K562 (cell line): ENCODE data around the gene TXNIP.

ENCODE experiments used
- ARNT ChIP-seq, 2 experiments: fragments of 450-650 bp; IDR thresholded peaks; 2 replicates each; pipeline ENCODE4 v1.6.1; 2016; ENCODE audit warnings: mild to moderate bottlenecking in 1 of 2
- ATF3 ChIP-seq, 2 experiments: fragments of 450-650 bp in 1 of 2; sonication (generic) in 1 of 2; formaldehyde crosslinking in 1 of 2; IDR thresholded peaks in 1 of 2; conservative IDR thresholded peaks in 1 of 2; 2 replicates each; pipeline versions ENCODE4 v1.6.1 to v1.8.1; 2016 to 2023; ENCODE audit warnings: mild to moderate bottlenecking in 2 of 2, moderate library complexity in 2 of 2, inconsistent platforms in 1 of 2, missing genetic modification reagents in 1 of 2
- CTCF ChIP-seq, 3 experiments: IDR thresholded peaks in 2 of 3; conservative IDR thresholded peaks in 1 of 3; 2 replicates each; pipeline ENCODE4 v1.5.1; 2011 to 2012; ENCODE audit warnings: low read length in 3 of 3, mild to moderate bottlenecking in 3 of 3, control low read depth in 2 of 3, improper control_type of control experiment in 1 of 3, inconsistent platforms in 1 of 3, low read depth in 1 of 3, mixed read lengths in 1 of 3, moderate library complexity in 1 of 3; ENCODE audit not compliant: insufficient read depth in 2 of 3
- JUN ChIP-seq, 2 experiments: sonication (generic) in 1 of 2; formaldehyde crosslinking in 1 of 2; IDR thresholded peaks; 2 replicates each; pipeline versions ENCODE4 v1.6.1 to v1.8.0; 2012 to 2022; ENCODE audit warnings: borderline replicate concordance in 2 of 2, mild to moderate bottlenecking in 2 of 2, improper control_type of control experiment in 1 of 2, low read depth in 1 of 2, low read length in 1 of 2, missing genetic modification reagents in 1 of 2
- JUND ChIP-seq, 2 experiments: IDR thresholded peaks; 2 replicates in 1 of 2; 3 replicates in 1 of 2; pipeline ENCODE4 v1.6.1; 2011; ENCODE audit warnings: borderline replicate concordance in 2 of 2, low read depth in 2 of 2, low read length in 2 of 2, improper control_type of control experiment in 1 of 2, missing biosample characterization in 1 of 2, missing genetic modification characterization in 1 of 2, missing genetic modification reagents in 1 of 2
- MAFK ChIP-seq: IDR thresholded peaks from 2 replicates; pipeline ENCODE4 v1.6.1; 2011; ENCODE audit warnings: low read length, improper control_type of control experiment
- MBD1 ChIP-seq: fragments of 250-450 bp; sonication (Bioruptor Pico); IDR thresholded peaks from 2 replicates; pipeline ENCODE4 v1.8.0; 2022; ENCODE audit warnings: inconsistent platforms
- NR2C2 ChIP-seq, 2 experiments: fragments of 200-800 bp in 1 of 2; sonication (Bioruptor generic) in 1 of 2; sonication (generic) in 1 of 2; formaldehyde crosslinking in 1 of 2; IDR thresholded peaks; 2 replicates each; pipeline versions ENCODE4 v1.6.1 to v1.8.0; 2016 to 2022; ENCODE audit warnings: mild to moderate bottlenecking in 1 of 2, missing compliant biosample characterization in 1 of 2, missing genetic modification characterization in 1 of 2, missing genetic modification reagents in 1 of 2
- POLR2A ChIP-seq: fragments of 450-650 bp; conservative IDR thresholded peaks from 2 replicates; pipeline ENCODE4 v1.6.1; 2016
- POLR2AphosphoS5 ChIP-seq: IDR thresholded peaks from 2 replicates; pipeline ENCODE4 v1.6.1; 2011; ENCODE audit warnings: mild to moderate bottlenecking, low read depth, low read length, moderate library complexity; ENCODE audit not compliant: control insufficient read depth, insufficient read depth
- SAFB2 ChIP-seq: fragments of 200-400 bp; formaldehyde crosslinking; IDR thresholded peaks from 2 replicates; pipeline ENCODE4 v1.6.1; 2018; ENCODE audit warnings: borderline replicate concordance, low read length, low read depth, moderate library complexity; ENCODE audit not compliant: severe bottlenecking
- USF1 ChIP-seq: sonication (generic); formaldehyde crosslinking; IDR thresholded peaks from 2 replicates; pipeline ENCODE4 v1.9.0; 2022; ENCODE audit warnings: mild to moderate bottlenecking, missing genetic modification reagents
- WHSC1 ChIP-seq: IDR thresholded peaks from one replicate; pipeline ENCODE4 v1.6.1; 2012; ENCODE audit warnings: low read length, control low read depth, inconsistent platforms

GRCh38 chr1:145985129-145985501 is 11.3 kb downstream of the TXNIP start:
- TF ChIP-seq POLR2AphosphoS5, result no peak
- TF ChIP-seq WHSC1, result no peak
- TF ChIP-seq MAFK, result no peak
- TF ChIP-seq JUND (IDR thresholded peaks at IDR 0.05; ENCODE audit: borderline replicate concordance, low read depth, low read length), result no peak
- TF ChIP-seq JUND (tag; IDR thresholded peaks at IDR 0.05; ENCODE audit: borderline replicate concordance, low read depth, low read length), result peak; percentile 22; the same call in 1 of the 3 replicates
- no peak for TF ChIP-seq CTCF (IDR thresholded peaks at IDR 0.05 in 2 of 3, conservative IDR thresholded peaks at IDR 0.05 in 1 of 3; ENCODE audit: insufficient read depth in 2 of 3, low read depth in 1 of 3, low read length in 3 of 3)
- no peak for TF ChIP-seq USF1 (CRISPR knock-in tag)
- no peak for TF ChIP-seq POLR2A
- no peak for TF ChIP-seq MBD1 (CRISPR knock-in tag)
- no peak for TF ChIP-seq ATF3 (IDR thresholded peaks at IDR 0.05)
- TF ChIP-seq ATF3 (CRISPR knock-in tag; conservative IDR thresholded peaks at IDR 0.05), result no peak
- no peak for TF ChIP-seq SAFB2
- TF ChIP-seq JUN (IDR thresholded peaks at IDR 0.05; ENCODE audit: borderline replicate concordance, low read depth, low read length), result 0 out of 2 replicates have a peak, but pooled peaks have one; percentile 30
- TF ChIP-seq JUN (CRISPR knock-in tag; IDR thresholded peaks at IDR 0.05; ENCODE audit: borderline replicate concordance), result no peak
- no peak for TF ChIP-seq NR2C2 (CRISPR knock-in tag; IDR thresholded peaks at IDR 0.05)
- TF ChIP-seq NR2C2 (tag; IDR thresholded peaks at IDR 0.05), result no peak; the same call in 1 of the 2 replicates
- no peak for TF ChIP-seq ARNT (IDR thresholded peaks at IDR 0.05)
